SK-N-SH (cell line): Measurements from ENCODE around the gene WNT4. TPM values are rescaled to one million over a fixed set of nuclear protein-coding genes. Genes with fewer than 3 reads are reported as not detected.

Experiments used
- CTCF ChIA-PET: fragments of 300-600, 350-600 bp; formaldehyde crosslinking; extraction: SDS; loops from one replicate; lab custom pipeline; 2021; lab: Yijun Ruan, JAX
- POLR2A ChIA-PET: fragments of 350-600 bp; sonication (Branson Sonifier 250); formaldehyde crosslinking; extraction: SDS; loops from one replicate; lab custom pipeline; 2020; ENCODE audit warnings: antibody characterized with exemption, inconsistent platforms; lab: Yijun Ruan, JAX
- DNase-seq: peaks from one replicate; pipeline ENCODE4 v3.0.0; 2012
- H2AFZ ChIP-seq: fragments of 200-600 bp; sonication (generic); 2 replicates; pipeline ENCODE4 v1.8.1; 2016; ENCODE audit warnings: antibody characterized with exemption, mild to moderate bottlenecking, low read depth
- H3F3A ChIP-seq: fragments of 200-600 bp; sonication (generic); replicated peaks from 2 replicates; pipeline ENCODE3; 2016; ENCODE audit warnings: antibody characterized with exemption, mild to moderate bottlenecking; ENCODE audit not compliant: insufficient read depth
- H3K27ac ChIP-seq, 2 experiments: fragments of 200-500 bp in 1 of 2; fragments of 200-600 bp in 1 of 2; sonication (Bioruptor generic) in 1 of 2; sonication (generic), shearing (Covaris generic) in 1 of 2; 2 replicates each; pipeline versions ENCODE4 v1.5.1 to v1.6.1; 2014 to 2016; ENCODE audit warnings: low read depth in 2 of 2, inconsistent platforms in 1 of 2, low read length in 1 of 2, mild to moderate bottlenecking in 1 of 2, mixed read lengths in 1 of 2
- H3K27me3 ChIP-seq: fragments of 200-600 bp; sonication (generic), shearing (Covaris generic); 2 replicates; pipeline ENCODE4 v1.6.1; 2016; ENCODE audit warnings: mixed run types; ENCODE audit not compliant: insufficient read depth
- H3K36me3 ChIP-seq, 2 experiments: fragments of 200-500 bp in 1 of 2; fragments of 200-600 bp in 1 of 2; sonication (Bioruptor generic) in 1 of 2; sonication (generic) in 1 of 2; replicated peaks in 1 of 2; 2 replicates each; pipeline versions ENCODE3 to v1.5.1; 2014 to 2016; ENCODE audit warnings: low read length in 1 of 2, mild to moderate bottlenecking in 1 of 2; ENCODE audit not compliant: insufficient read depth in 2 of 2, control insufficient read depth in 1 of 2
- H3K4me1 ChIP-seq, 2 experiments: fragments of 200-500 bp in 1 of 2; fragments of 200-600 bp in 1 of 2; sonication (Bioruptor generic) in 1 of 2; sonication (generic), shearing (Covaris generic) in 1 of 2; 2 replicates each; pipeline versions ENCODE4 v1.5.1 to v1.6.1; 2014 to 2016; ENCODE audit warnings: low read depth in 1 of 2, low read length in 1 of 2, mixed run types in 1 of 2; ENCODE audit not compliant: insufficient read depth in 2 of 2, control insufficient read depth in 1 of 2
- H3K4me2 ChIP-seq: fragments of 200-600 bp; sonication (generic), shearing (Covaris generic); 2 replicates; pipeline ENCODE4 v1.6.1; 2017; ENCODE audit warnings: mixed run types
- H3K4me3 ChIP-seq, 2 experiments: fragments of 200-500 bp in 1 of 2; fragments of 200-600 bp in 1 of 2; sonication (Bioruptor generic) in 1 of 2; sonication (generic), shearing (Covaris generic) in 1 of 2; 2 replicates each; pipeline versions ENCODE4 v1.5.1 to v1.8.1; 2014 to 2016; ENCODE audit warnings: low read depth in 2 of 2, inconsistent platforms in 1 of 2, low read length in 1 of 2, mild to moderate bottlenecking in 1 of 2, mixed read lengths in 1 of 2, moderate library complexity in 1 of 2
- H3K79me2 ChIP-seq: fragments of 200-600 bp; sonication (generic); 2 replicates; pipeline ENCODE4 v1.8.1; 2017; ENCODE audit warnings: mild to moderate bottlenecking; ENCODE audit not compliant: insufficient read depth
- H3K9ac ChIP-seq: fragments of 200-600 bp; sonication (generic); 2 replicates; pipeline ENCODE4 v1.6.1; 2017; ENCODE audit warnings: mixed run types
- H3K9me2 ChIP-seq: fragments of 200-600 bp; sonication (generic); 2 replicates; pipeline ENCODE4 v1.6.1; 2017; ENCODE audit warnings: mixed run types
- H3K9me3 ChIP-seq: fragments of 200-600 bp; sonication (generic); 2 replicates; pipeline ENCODE4 v1.6.1; 2017; ENCODE audit warnings: mixed run types, mild to moderate bottlenecking, moderate library complexity
- H4K20me1 ChIP-seq: fragments of 200-600 bp; sonication (generic); 2 replicates; pipeline ENCODE4 v1.6.1; 2017; ENCODE audit warnings: mild to moderate bottlenecking, mixed run types; ENCODE audit not compliant: insufficient read depth
- CHD2 ChIP-seq: fragments of 150-350 bp; IDR thresholded peaks from 2 replicates; pipeline ENCODE4 v1.6.1; 2018; ENCODE audit warnings: low read length; ENCODE audit not compliant: partially characterized antibody
- FOXM1 ChIP-seq: IDR thresholded peaks from 2 replicates; pipeline ENCODE4 v1.4.0; 2012; ENCODE audit warnings: low read depth, mild to moderate bottlenecking
- GATA2 ChIP-seq: sonication (generic); formaldehyde crosslinking; IDR thresholded peaks from 2 replicates; pipeline ENCODE4 v1.5.0; 2020; ENCODE audit warnings: mild to moderate bottlenecking, missing genetic modification reagents
- JUND ChIP-seq: IDR thresholded peaks from 2 replicates; pipeline ENCODE4 v1.4.0; 2012
- MAX ChIP-seq: IDR thresholded peaks from 2 replicates; pipeline ENCODE4 v1.4.0; 2012; ENCODE audit warnings: low read depth
- MEF2A ChIP-seq: IDR thresholded peaks from 2 replicates; pipeline ENCODE4 v1.4.0; 2012; ENCODE audit warnings: low read depth, borderline replicate concordance
- POLR2AphosphoS5 ChIP-seq: IDR thresholded peaks from 2 replicates; pipeline ENCODE4 v1.6.1; 2012; ENCODE audit warnings: low read depth, low read length
- REST ChIP-seq: IDR thresholded peaks from 2 replicates; pipeline ENCODE4 v1.6.1; 2012; ENCODE audit warnings: mild to moderate bottlenecking, low read depth, low read length, moderate library complexity
- RXRA ChIP-seq: IDR thresholded peaks from 2 replicates; pipeline ENCODE4 v1.4.0; 2012; ENCODE audit warnings: low read depth, mild to moderate bottlenecking, borderline replicate concordance
- TAF1 ChIP-seq: IDR thresholded peaks from 2 replicates; pipeline ENCODE4 v1.6.1; 2012; ENCODE audit warnings: low read depth, mild to moderate bottlenecking, low read length, moderate library complexity, borderline replicate concordance
- TCF12 ChIP-seq: IDR thresholded peaks from 2 replicates; pipeline ENCODE4 v1.4.0; 2012
- TEAD4 ChIP-seq: IDR thresholded peaks from 2 replicates; pipeline ENCODE4 v1.4.0; 2012; ENCODE audit warnings: mild to moderate bottlenecking, borderline replicate concordance; ENCODE audit not compliant: insufficient read depth
- USF2 ChIP-seq: fragments of 150-350 bp; IDR thresholded peaks from 2 replicates; pipeline ENCODE4 v1.6.1; 2017; ENCODE audit warnings: antibody characterized with exemption, low read length, low read depth, borderline replicate concordance
- YY1 ChIP-seq: IDR thresholded peaks from 2 replicates; pipeline ENCODE4 v1.4.0; 2012; ENCODE audit warnings: low read depth, mild to moderate bottlenecking
- ZBTB33 ChIP-seq: IDR thresholded peaks from 2 replicates; pipeline ENCODE4 v1.4.0; 2012; ENCODE audit warnings: low read depth, borderline replicate concordance
- WGBS: methylation state at CpG from one replicate; pipeline ENCODE4 v1.1.6; 2017; ENCODE audit warnings: low lambda C conversion rate; 5-methylcytosine and 5-hydroxymethylcytosine counted together
- polyA plus RNA-seq, 3 experiments: library from polyadenylated mRNA; depleted of rRNA; stranded (reverse); fragments of >200 nt; gene quantifications; 2 replicates each; pipeline ENCODE4 v1.2.3, GENCODE V29; 2012

Gene WNT4
- polyA plus RNA-seq, 1 of the 3 experiments (the other 2 are of a cell fraction), result 0.03 TPM

- no peaks in the 10 kb centered on the region for H3K4me1 ChIP-seq
- H3K79me2 ChIP-seq, result peaks cover 92% of the 10 kb centered on the region
- peaks cover 18% of the 10 kb centered on the region for H3F3A ChIP-seq
- H4K20me1 ChIP-seq, result peaks cover 94% of the 10 kb centered on the region
- no peak overlapping the region for H3K4me3 ChIP-seq
- no peaks in the 10 kb centered on the region for H3K9me3 ChIP-seq
- H3K4me2 ChIP-seq, result no peak overlapping the region
- H3K27me3 ChIP-seq, result no peaks in the 10 kb centered on the region
- H3K9me2 ChIP-seq, result no peaks in the 10 kb centered on the region
- no peak overlapping the region for H3K27ac ChIP-seq
- DNase-seq, result no peak
- H3K36me3 ChIP-seq, result peaks cover 52 to 61% of the 10 kb centered on the region in 2 experiments
- ChIA-PET CTCF (interaction anchor here (1.0 to 1.3 kb wide), 3 partner anchors 9 to 35 kb away, joined by 3 to 5 read pairs (median 3); no protein-coding TSS in a partner anchor), POLR2A (no interaction called here)
- no peak overlapping the region for H3K9ac ChIP-seq
- 98% methylated on average over 3 of the region's 3 CpGs for WGBS
- TF ChIP-seq MEF2A, result no peak
- no peak for TF ChIP-seq JUND
- no peak for TF ChIP-seq MAX
- no peak for TF ChIP-seq FOXM1
- TF ChIP-seq RXRA, result no peak
- TF ChIP-seq CHD2, result no peak
- no peak for TF ChIP-seq GATA2
- no peak for TF ChIP-seq TAF1
- no peak for TF ChIP-seq YY1
- H2AFZ ChIP-seq, result no peak overlapping the region
These were observed 46.4 kb downstream of the WNT4 start for GRCh38 chr1:22096463-22096862.

- WGBS, result 89% methylated on average over 5 of the region's 5 CpGs
- H3K9me3 ChIP-seq, result no peaks in the 10 kb centered on the region
- H3K4me1 ChIP-seq, result 0 out of 4 replicates have a peak, but pooled peaks cover 0 to 4% of the 10 kb centered on the region in 2 experiments
- H3K36me3 ChIP-seq, result peaks cover 55 to 58% of the 10 kb centered on the region in 2 experiments
- ChIA-PET CTCF (interaction anchor here (1.0 to 1.3 kb wide), 2 partner anchors 11 to 35 kb away, joined by 3 read pairs; no protein-coding TSS in a partner anchor), POLR2A (no interaction called here)
- no peak overlapping the region for H2AFZ ChIP-seq
- no peak overlapping the region for H3K4me2 ChIP-seq
- TF ChIP-seq RXRA, result no peak
- no peak for TF ChIP-seq TCF12
- H3K9me2 ChIP-seq, result no peaks in the 10 kb centered on the region
- peaks cover 18% of the 10 kb centered on the region for H3F3A ChIP-seq
- H3K9ac ChIP-seq, result no peak overlapping the region
- no peaks in the 10 kb centered on the region for H3K27me3 ChIP-seq
- H3K4me3 ChIP-seq, result no peak overlapping the region
- DNase-seq, result no peak
- H3K27ac ChIP-seq, result no peak overlapping the region
- peaks cover 92% of the 10 kb centered on the region for H3K79me2 ChIP-seq
- H4K20me1 ChIP-seq, result peaks cover 94% of the 10 kb centered on the region
These were observed 46.9 kb downstream of the WNT4 start for GRCh38 chr1:22096036-22096435.

- Histone ChIP-seq H3K9ac (no peak overlapping the region), H3F3A (peaks cover 21% of the 10 kb centered on the region), H3K36me3 (peaks cover 63 to 64% of the 10 kb centered on the region in 2 experiments), H2AFZ (no peak overlapping the region), H3K4me1 (peaks cover 0 to 11% of the 10 kb centered on the region in 2 experiments; a peak in 3 of 4 replicates), H3K27ac (no peak overlapping the region), H3K9me3 (no peaks in the 10 kb centered on the region), H3K27me3 (no peaks in the 10 kb centered on the region), H3K79me2 (peaks cover 95% of the 10 kb centered on the region), H3K4me3 (no peak overlapping the region), H4K20me1 (peaks cover 94% of the 10 kb centered on the region), H3K4me2 (no peak overlapping the region), H3K9me2 (no peaks in the 10 kb centered on the region)
- ChIA-PET CTCF (interaction anchor here (0.8 to 2.1 kb wide), 6 partner anchors 12 to 327 kb away, joined by 3 to 9 read pairs (median 4); no protein-coding TSS in a partner anchor), POLR2A (no interaction called here)
- 100% methylated on average over 1 of the region's 1 CpG for WGBS
- DNase-seq, result no peak
- TF ChIP-seq USF2 (no peak), TEAD4 (no peak), MAX (no peak), ZBTB33 (no peak), POLR2AphosphoS5 (no peak), CHD2 (no peak), REST (no peak), TCF12 (no peak)
These were observed 49.4 kb downstream of the WNT4 start for GRCh38 chr1:22093513-22093912.
